SK-N-SH (cell line): ENCODE measurements around the gene ETF1. TPM values are rescaled to one million over a fixed set of nuclear protein-coding genes. Genes with fewer than 3 reads are reported as not detected.

ENCODE experiments used
- CTCF ChIA-PET: fragments of 300-600, 350-600 bp; formaldehyde crosslinking; extraction: SDS; loops from one replicate; lab custom pipeline; 2021; lab: Yijun Ruan, JAX
- POLR2A ChIA-PET: fragments of 350-600 bp; sonication (Branson Sonifier 250); formaldehyde crosslinking; extraction: SDS; loops from one replicate; lab custom pipeline; 2020; ENCODE audit warnings: antibody characterized with exemption, inconsistent platforms; lab: Yijun Ruan, JAX
- DNase-seq: peaks from one replicate; pipeline ENCODE4 v3.0.0; 2012
- H2AFZ ChIP-seq: fragments of 200-600 bp; sonication (generic); 2 replicates; pipeline ENCODE4 v1.8.1; 2016; ENCODE audit warnings: antibody characterized with exemption, mild to moderate bottlenecking, low read depth
- H3F3A ChIP-seq: fragments of 200-600 bp; sonication (generic); replicated peaks from 2 replicates; pipeline ENCODE3; 2016; ENCODE audit warnings: antibody characterized with exemption, mild to moderate bottlenecking; ENCODE audit not compliant: insufficient read depth
- H3K27ac ChIP-seq, 2 experiments: fragments of 200-500 bp in 1 of 2; fragments of 200-600 bp in 1 of 2; sonication (Bioruptor generic) in 1 of 2; sonication (generic), shearing (Covaris generic) in 1 of 2; 2 replicates each; pipeline versions ENCODE4 v1.5.1 to v1.6.1; 2014 to 2016; ENCODE audit warnings: low read depth in 2 of 2, inconsistent platforms in 1 of 2, low read length in 1 of 2, mild to moderate bottlenecking in 1 of 2, mixed read lengths in 1 of 2
- H3K27me3 ChIP-seq: fragments of 200-600 bp; sonication (generic), shearing (Covaris generic); 2 replicates; pipeline ENCODE4 v1.6.1; 2016; ENCODE audit warnings: mixed run types; ENCODE audit not compliant: insufficient read depth
- H3K36me3 ChIP-seq, 2 experiments: fragments of 200-500 bp in 1 of 2; fragments of 200-600 bp in 1 of 2; sonication (Bioruptor generic) in 1 of 2; sonication (generic) in 1 of 2; replicated peaks in 1 of 2; 2 replicates each; pipeline versions ENCODE3 to v1.5.1; 2014 to 2016; ENCODE audit warnings: low read length in 1 of 2, mild to moderate bottlenecking in 1 of 2; ENCODE audit not compliant: insufficient read depth in 2 of 2, control insufficient read depth in 1 of 2
- H3K4me1 ChIP-seq, 2 experiments: fragments of 200-500 bp in 1 of 2; fragments of 200-600 bp in 1 of 2; sonication (Bioruptor generic) in 1 of 2; sonication (generic), shearing (Covaris generic) in 1 of 2; 2 replicates each; pipeline versions ENCODE4 v1.5.1 to v1.6.1; 2014 to 2016; ENCODE audit warnings: low read depth in 1 of 2, low read length in 1 of 2, mixed run types in 1 of 2; ENCODE audit not compliant: insufficient read depth in 2 of 2, control insufficient read depth in 1 of 2
- H3K4me2 ChIP-seq: fragments of 200-600 bp; sonication (generic), shearing (Covaris generic); 2 replicates; pipeline ENCODE4 v1.6.1; 2017; ENCODE audit warnings: mixed run types
- H3K4me3 ChIP-seq, 2 experiments: fragments of 200-500 bp in 1 of 2; fragments of 200-600 bp in 1 of 2; sonication (Bioruptor generic) in 1 of 2; sonication (generic), shearing (Covaris generic) in 1 of 2; 2 replicates each; pipeline versions ENCODE4 v1.5.1 to v1.8.1; 2014 to 2016; ENCODE audit warnings: low read depth in 2 of 2, inconsistent platforms in 1 of 2, low read length in 1 of 2, mild to moderate bottlenecking in 1 of 2, mixed read lengths in 1 of 2, moderate library complexity in 1 of 2
- H3K79me2 ChIP-seq: fragments of 200-600 bp; sonication (generic); 2 replicates; pipeline ENCODE4 v1.8.1; 2017; ENCODE audit warnings: mild to moderate bottlenecking; ENCODE audit not compliant: insufficient read depth
- H3K9ac ChIP-seq: fragments of 200-600 bp; sonication (generic); 2 replicates; pipeline ENCODE4 v1.6.1; 2017; ENCODE audit warnings: mixed run types
- H3K9me2 ChIP-seq: fragments of 200-600 bp; sonication (generic); 2 replicates; pipeline ENCODE4 v1.6.1; 2017; ENCODE audit warnings: mixed run types
- H3K9me3 ChIP-seq: fragments of 200-600 bp; sonication (generic); 2 replicates; pipeline ENCODE4 v1.6.1; 2017; ENCODE audit warnings: mixed run types, mild to moderate bottlenecking, moderate library complexity
- H4K20me1 ChIP-seq: fragments of 200-600 bp; sonication (generic); 2 replicates; pipeline ENCODE4 v1.6.1; 2017; ENCODE audit warnings: mild to moderate bottlenecking, mixed run types; ENCODE audit not compliant: insufficient read depth
- CHD2 ChIP-seq: fragments of 150-350 bp; IDR thresholded peaks from 2 replicates; pipeline ENCODE4 v1.6.1; 2018; ENCODE audit warnings: low read length; ENCODE audit not compliant: partially characterized antibody
- ELF1 ChIP-seq: IDR thresholded peaks from 2 replicates; pipeline ENCODE4 v1.4.0; 2012
- FOXM1 ChIP-seq: IDR thresholded peaks from 2 replicates; pipeline ENCODE4 v1.4.0; 2012; ENCODE audit warnings: low read depth, mild to moderate bottlenecking
- GABPA ChIP-seq: IDR thresholded peaks from 2 replicates; pipeline ENCODE4 v1.4.0; 2012; ENCODE audit warnings: low read depth, mild to moderate bottlenecking
- IRF3 ChIP-seq: fragments of 150-350 bp; IDR thresholded peaks from 2 replicates; pipeline ENCODE4 v1.6.1; 2016; ENCODE audit warnings: mild to moderate bottlenecking, low read depth, low read length
- SIN3A ChIP-seq: IDR thresholded peaks from 2 replicates; pipeline ENCODE4 v1.6.1; 2012; ENCODE audit warnings: low read depth, mild to moderate bottlenecking, low read length, moderate library complexity, borderline replicate concordance
- TCF12 ChIP-seq: IDR thresholded peaks from 2 replicates; pipeline ENCODE4 v1.4.0; 2012
- USF1 ChIP-seq: IDR thresholded peaks from 2 replicates; pipeline ENCODE4 v1.4.0; 2012; ENCODE audit warnings: low read depth, borderline replicate concordance
- WGBS: methylation state at CpG from one replicate; pipeline ENCODE4 v1.1.6; 2017; ENCODE audit warnings: low lambda C conversion rate; 5-methylcytosine and 5-hydroxymethylcytosine counted together
- polyA plus RNA-seq, 3 experiments: library from polyadenylated mRNA; depleted of rRNA; stranded (reverse); fragments of >200 nt; gene quantifications; 2 replicates each; pipeline ENCODE4 v1.2.3, GENCODE V29; 2012
- TF ChIP-seq, protein P1 (sequence below): fragments of 200-600 bp; sonication (generic); IDR thresholded peaks from 2 replicates; pipeline ENCODE4 v1.6.1; 2017; ENCODE audit warnings: antibody characterized with exemption, mild to moderate bottlenecking, moderate library complexity

The ETF1 gene
- polyA plus RNA-seq, 1 of the 3 experiments (the other 2 are of a cell fraction) = 36.7 TPM

- TF ChIP-seq, protein P1, sequence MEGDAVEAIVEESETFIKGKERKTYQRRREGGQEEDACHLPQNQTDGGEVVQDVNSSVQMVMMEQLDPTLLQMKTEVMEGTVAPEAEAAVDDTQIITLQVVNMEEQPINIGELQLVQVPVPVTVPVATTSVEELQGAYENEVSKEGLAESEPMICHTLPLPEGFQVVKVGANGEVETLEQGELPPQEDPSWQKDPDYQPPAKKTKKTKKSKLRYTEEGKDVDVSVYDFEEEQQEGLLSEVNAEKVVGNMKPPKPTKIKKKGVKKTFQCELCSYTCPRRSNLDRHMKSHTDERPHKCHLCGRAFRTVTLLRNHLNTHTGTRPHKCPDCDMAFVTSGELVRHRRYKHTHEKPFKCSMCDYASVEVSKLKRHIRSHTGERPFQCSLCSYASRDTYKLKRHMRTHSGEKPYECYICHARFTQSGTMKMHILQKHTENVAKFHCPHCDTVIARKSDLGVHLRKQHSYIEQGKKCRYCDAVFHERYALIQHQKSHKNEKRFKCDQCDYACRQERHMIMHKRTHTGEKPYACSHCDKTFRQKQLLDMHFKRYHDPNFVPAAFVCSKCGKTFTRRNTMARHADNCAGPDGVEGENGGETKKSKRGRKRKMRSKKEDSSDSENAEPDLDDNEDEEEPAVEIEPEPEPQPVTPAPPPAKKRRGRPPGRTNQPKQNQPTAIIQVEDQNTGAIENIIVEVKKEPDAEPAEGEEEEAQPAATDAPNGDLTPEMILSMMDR = peak; percentile 85
- no peak; the same call in 1 of the 2 replicates for TF ChIP-seq TCF12
- peak; percentile 79; the same call in 1 of the 2 replicates for TF ChIP-seq SIN3A
- TF ChIP-seq GABPA = peak; percentile 32; the same call in 1 of the 2 replicates
- no peak; the same call in 1 of the 2 replicates for TF ChIP-seq ELF1
- TF ChIP-seq FOXM1 = no peak
Observed at GRCh38 chr5:138464008-138464387, 79.0 kb downstream of the ETF1 start (continued).

DNA sequence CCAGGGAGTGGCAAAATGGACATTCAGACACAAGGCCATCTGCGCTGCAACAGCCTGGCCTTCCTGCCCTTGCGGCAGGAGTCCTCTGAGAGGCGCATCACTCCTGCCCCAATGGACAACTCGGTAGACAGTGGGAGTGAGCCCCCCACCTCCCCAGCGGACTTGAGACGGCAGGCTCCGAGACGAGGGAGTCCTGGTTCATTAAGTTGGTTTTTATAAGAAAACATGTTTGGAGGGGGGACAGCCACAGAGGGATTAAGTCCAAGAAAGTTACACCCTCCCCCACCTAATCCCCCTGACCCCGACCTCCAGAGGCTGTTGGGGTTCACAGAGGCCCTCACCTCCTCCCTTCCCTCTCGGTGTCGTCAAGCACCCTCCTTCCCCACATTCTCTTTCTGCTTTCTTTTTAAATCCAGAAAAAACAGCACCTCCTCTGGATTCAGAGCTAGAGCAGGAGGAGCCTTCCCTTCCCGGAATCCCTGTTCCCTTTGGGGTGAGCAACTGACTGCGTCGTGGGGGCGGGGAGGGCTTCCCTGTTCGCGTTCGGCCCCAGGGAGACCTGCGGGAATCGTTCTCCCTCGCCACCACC is 79.5 kb downstream of the ETF1 start:
- Histone ChIP-seq H2AFZ (peak overlapping the region; percentile 89; the same call in 1 of the 2 replicates), H3F3A (peaks cover 16% of the 10 kb centered on the region), H3K9ac (peak overlapping the region; percentile 97), H3K27me3 (no peaks in the 10 kb centered on the region), H3K36me3 (peaks cover 0 to 13% of the 10 kb centered on the region in 2 experiments), H3K9me2 (no peaks in the 10 kb centered on the region), H4K20me1 (peaks cover 30% of the 10 kb centered on the region), H3K9me3 (no peaks in the 10 kb centered on the region), H3K4me2 (peak overlapping the region; percentile 98), H3K79me2 (peaks cover 12% of the 10 kb centered on the region; the same call in 1 of the 2 replicates), H3K4me3 (peak overlapping the region; percentile 81 to 83), H3K27ac (peak overlapping the region; percentile 96 to 99), H3K4me1 (peaks cover 9 to 19% of the 10 kb centered on the region in 2 experiments; a peak in 1 of 4 replicates)
- ChIA-PET CTCF (interaction anchor here (0.6 to 11.7 kb wide), 14 partner anchors 8 to 442 kb away, joined by 3 to 196 read pairs (median 6); partner anchors contain the start of gene KDM3B), POLR2A (interaction anchor here (1.8 to 3.2 kb wide), 4 partner anchors 14 to 80 kb away, joined by 12 to 22 read pairs (median 19); partner anchors contain the start of gene ETF1)
- peak; percentile 56 for DNase-seq
- WGBS = 40% methylated on average over 17 of the region's 21 CpGs
- TF ChIP-seq CHD2 (peak; percentile 68), ELF1 (no peak)

GRCh38 chr5:138461343-138462125 is 81.5 kb downstream of the ETF1 start:
- Histone ChIP-seq H3K9ac (no peak overlapping the region), H2AFZ (no peak overlapping the region; the same call in 1 of the 2 replicates), H3K36me3 (no peaks in the 10 kb centered on the region), H3K4me3 (no peak overlapping the region), H4K20me1 (peaks cover 10% of the 10 kb centered on the region), H3F3A (peaks cover 4% of the 10 kb centered on the region), H3K79me2 (0 out of 2 replicates have a peak, but pooled peaks cover 8% of the 10 kb centered on the region), H3K9me2 (no peaks in the 10 kb centered on the region), H3K27ac (no peak overlapping the region), H3K27me3 (no peaks in the 10 kb centered on the region), H3K4me1 (peaks cover under 1 to 15% of the 10 kb centered on the region in 2 experiments; a peak in 1 of 4 replicates), H3K9me3 (no peaks in the 10 kb centered on the region), H3K4me2 (no peak overlapping the region)
- POLR2A ChIA-PET = no interaction called here
- no peak for TF ChIP-seq IRF3
- TF ChIP-seq USF1 = peak; percentile 85
- 92% methylated on average over 11 of the region's 11 CpGs for WGBS
- no peak for DNase-seq
- CTCF ChIA-PET = interaction anchor here (1.2 to 11.7 kb wide), 3 partner anchors 12 to 51 kb away, joined by 3 to 196 read pairs (median 131); no protein-coding TSS in a partner anchor
